GM19395 (cell line): Measurements from ENCODE around the gene MACF1.

Source experiments
- ATAC-seq: cut with Tn5 transposase; IDR thresholded peaks from one replicate; pipeline ENCODE4 v1.9.1; 2021; ENCODE audit warnings: mild to moderate bottlenecking, moderate library complexity; ENCODE audit not compliant: unreplicated experiment

The MACF1 gene

GRCh38 chr1:39288735-39289465, 84.4 kb downstream of the MACF1 start:
- no peak for ATAC-seq

DNA sequence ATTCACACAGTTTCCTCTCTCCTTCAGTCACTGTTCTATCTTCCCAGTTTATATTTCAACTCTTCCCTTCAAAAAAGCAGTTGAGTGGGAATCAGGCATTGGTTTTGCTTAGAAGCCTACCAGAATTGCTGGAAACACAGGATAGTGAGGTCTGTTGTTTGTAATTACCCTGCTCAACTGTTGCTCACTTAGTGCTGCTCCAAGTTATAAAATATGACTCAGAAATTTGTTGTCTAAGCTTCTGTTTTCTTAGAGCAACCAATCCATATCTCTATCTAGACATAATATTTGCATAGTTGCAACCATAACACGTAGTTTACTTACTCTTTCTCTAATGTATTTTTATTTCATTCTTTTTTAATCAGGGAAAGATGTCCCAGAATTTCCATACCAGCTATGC, 87.9 kb downstream of the MACF1 start:
- no peak for ATAC-seq

DNA sequence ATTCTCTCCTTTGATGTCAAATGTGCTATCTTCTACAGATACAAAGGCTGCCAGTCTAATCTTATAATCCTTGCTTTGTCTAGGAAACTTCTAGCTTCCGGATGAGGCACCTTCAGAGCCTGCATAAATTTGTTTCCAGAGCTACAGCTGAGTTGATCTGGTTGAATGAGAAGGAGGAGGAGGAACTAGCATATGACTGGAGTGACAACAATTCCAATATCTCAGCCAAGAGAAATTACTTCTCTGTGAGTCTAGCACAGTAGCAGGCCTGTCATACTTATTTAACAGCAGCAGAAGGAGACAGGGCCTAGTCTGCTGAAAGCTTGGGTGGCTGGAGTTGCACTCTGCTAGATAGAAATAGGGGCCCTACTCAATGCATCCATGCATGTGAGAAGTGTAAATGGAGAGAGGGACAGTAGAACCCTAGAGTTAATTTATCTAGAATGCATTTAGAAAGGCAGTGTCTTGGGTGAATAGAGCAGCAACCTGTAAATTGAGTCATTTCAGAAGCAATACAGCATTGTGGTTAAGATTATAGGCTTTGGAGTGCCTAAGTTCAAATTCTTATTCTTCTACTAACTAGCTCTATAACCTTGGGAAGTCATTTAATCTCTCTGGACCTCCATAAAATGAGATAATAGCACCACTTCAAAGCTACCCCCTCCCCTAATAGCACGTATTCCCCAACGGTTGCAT, 89.0 kb downstream of the MACF1 start:
- ATAC-seq = no peak

- no peak for ATAC-seq
Observed at GRCh38 chr1:39294531-39294930, 90.0 kb downstream of the MACF1 start.

GRCh38 chr1:39295901-39296300, 91.4 kb downstream of the MACF1 start:
- ATAC-seq = no peak

DNA sequence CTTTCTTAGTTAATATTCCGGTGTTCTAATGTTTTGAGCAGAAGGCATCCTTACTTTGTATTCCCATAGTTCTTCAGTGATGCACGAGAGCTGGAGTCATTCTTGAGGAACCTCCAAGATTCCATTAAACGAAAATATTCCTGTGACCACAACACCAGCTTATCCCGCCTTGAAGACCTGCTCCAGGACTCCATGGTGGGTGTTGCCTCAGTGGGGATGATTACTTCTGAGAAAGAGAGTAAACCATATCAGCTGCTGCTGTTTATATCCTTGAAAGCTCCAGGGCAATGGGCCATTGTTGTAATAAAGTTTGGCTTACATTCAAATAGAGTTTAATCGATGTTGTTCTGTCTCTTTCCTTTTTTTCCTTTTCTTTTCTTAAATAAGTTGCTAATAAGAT, 93.1 kb downstream of the MACF1 start:
- no peak for ATAC-seq

- ATAC-seq = no peak
Observed at GRCh38 chr1:39301606-39302005, 97.1 kb downstream of the MACF1 start.

DNA sequence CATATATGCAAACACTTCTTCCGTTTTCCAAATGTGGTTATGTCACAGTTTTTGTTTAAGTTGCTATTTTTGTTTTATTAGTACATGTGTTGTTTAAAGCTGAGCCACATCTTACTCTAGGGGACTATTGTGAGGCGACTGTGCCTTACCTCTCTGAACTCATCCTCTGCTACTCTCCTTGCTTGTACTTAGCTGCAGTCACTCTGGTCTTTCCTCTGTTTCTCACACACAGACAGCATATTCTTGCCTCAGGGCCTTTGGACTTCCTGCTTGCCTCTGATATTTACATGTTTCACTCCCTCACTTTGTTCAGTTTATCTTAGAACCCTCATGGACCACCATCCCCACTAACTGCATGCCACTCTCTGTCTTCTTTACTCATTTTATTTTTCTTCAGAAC, 101.1 kb downstream of the MACF1 start:
- ATAC-seq = no peak

DNA sequence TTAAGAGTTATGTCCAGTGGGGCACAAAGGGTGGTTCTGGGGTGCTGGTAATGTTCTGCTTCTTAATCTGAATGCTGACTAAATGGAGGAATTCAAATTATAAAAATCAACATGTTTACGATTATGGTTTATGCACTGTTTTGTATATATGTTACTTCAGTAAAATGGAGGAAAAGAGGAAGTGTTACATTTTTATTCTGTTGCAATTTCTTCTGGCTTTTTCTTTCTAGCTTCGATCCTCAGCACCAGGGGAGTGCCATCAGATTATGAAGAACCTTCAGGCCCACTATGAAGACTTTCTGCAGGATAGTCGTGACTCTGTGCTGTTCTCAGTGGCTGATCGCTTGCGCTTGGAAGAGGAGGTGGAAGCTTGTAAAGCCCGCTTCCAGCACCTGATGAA, 105.5 kb downstream of the MACF1 start:
- ATAC-seq = no peak

DNA sequence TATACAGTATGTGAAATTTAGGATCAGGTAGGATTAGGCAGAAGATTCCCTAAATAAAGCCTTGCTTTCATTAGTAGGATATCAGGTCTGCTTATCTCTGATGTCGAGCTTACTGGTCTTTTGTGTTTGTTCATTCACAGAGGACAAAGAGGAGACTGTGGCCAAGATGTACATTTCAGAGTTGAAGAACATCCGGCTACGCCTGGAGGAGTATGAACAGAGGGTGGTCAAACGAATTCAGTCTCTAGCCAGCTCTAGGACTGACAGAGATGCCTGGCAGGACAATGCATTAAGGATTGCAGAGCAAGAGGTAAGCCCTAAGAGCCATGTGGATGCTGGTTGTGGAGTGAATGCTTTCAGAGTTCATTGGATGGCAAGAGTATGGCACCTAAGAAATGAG, 106.2 kb downstream of the MACF1 start:
- no peak for ATAC-seq

DNA sequence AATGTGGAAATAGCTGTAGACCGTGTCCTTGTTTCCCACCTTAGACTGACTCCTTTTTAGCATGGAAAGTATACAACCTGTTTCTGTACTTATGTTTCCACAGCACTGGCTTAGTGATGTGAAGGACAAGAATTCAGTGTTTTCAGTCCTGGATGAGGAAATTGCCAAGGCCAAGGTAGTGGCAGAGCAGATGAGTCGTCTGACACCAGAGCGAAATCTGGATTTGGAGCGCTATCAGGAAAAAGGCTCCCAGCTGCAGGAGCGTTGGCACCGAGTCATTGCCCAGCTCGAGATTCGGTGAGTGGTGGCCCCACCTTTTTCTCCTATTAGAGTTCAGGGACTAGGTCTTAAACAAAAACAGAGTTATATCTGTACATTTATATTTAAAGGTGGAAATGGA, 112.6 kb downstream of the MACF1 start:
- ATAC-seq = no peak

- ATAC-seq = no peak
Observed at GRCh38 chr1:39317910-39318633, 113.6 kb downstream of the MACF1 start.

DNA sequence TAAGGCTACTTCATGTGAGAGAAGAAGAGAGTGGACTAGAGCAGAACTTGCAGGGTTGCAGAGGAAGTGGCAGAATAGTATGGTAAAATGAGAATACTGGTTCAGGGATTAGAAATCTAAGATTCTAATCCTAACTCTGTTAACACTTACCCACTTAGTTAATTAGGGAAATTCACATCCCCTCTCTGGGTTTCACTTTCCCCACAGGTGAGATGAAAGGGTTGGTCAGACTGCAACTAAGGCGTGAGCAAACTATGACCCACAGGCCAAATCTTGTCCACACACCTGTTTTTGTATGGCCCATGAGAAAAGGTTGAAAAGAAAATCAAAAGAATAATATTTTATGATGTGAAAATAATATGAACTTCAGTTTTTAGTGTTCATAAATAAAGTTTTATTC, 117.5 kb downstream of the MACF1 start:
- ATAC-seq = no peak

- ATAC-seq = no peak
Observed at GRCh38 chr1:39322431-39322830, 117.9 kb downstream of the MACF1 start.

- ATAC-seq = no peak
Observed at GRCh38 chr1:39324888-39325287, 120.4 kb downstream of the MACF1 start.

GRCh38 chr1:39326836-39327235, 122.3 kb downstream of the MACF1 start:
- ATAC-seq = no peak

- no peak for ATAC-seq
Observed at GRCh38 chr1:39328095-39328494, 123.6 kb downstream of the MACF1 start.

DNA sequence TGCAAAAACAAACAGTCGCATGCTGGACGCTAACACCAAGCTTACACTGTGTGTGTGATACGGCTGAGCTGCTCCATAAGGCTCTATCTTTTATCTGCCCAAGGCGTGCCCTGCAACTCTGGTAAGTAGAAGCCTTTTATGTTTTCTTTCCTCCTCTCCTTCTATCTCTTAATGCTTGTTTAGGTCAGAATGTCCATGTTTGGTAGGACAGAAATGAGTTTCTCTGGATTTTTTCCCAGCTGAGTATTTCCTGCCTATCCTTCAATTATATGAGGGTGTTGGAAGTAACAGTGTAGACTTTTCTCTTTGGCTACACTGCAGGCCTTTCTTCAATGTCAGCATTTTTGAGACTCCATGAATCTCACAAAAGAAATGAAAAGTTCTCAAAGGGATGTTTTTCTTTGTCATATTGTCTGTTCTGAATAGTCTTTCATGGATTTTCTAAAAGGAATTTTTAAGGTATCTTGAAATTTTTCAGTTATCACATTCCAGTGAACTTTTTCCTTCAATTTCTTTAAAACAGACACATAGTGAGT, 124.2 kb downstream of the MACF1 start:
- ATAC-seq = no peak

DNA sequence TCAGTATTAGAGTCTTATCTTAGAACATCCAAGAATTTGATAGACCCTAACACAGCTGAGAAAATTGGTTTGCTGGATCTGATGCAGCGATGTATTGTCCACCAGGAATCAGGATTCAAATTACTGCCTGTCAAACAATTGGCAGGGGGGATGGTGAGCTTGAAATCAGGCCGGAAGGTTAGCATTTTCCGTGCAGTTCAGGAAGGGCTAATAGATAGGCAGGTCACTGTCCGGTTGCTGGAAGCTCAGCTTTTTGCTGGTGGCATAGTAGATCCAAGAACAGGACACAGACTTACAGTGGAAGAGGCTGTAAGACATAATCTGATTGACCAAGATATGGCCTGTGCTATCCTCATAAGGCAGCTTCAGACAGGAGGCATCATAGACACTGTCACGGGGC, 127.2 kb downstream of the MACF1 start:
- ATAC-seq = no peak

- no peak for ATAC-seq
Observed at GRCh38 chr1:39332291-39332690, 127.8 kb downstream of the MACF1 start.

DNA sequence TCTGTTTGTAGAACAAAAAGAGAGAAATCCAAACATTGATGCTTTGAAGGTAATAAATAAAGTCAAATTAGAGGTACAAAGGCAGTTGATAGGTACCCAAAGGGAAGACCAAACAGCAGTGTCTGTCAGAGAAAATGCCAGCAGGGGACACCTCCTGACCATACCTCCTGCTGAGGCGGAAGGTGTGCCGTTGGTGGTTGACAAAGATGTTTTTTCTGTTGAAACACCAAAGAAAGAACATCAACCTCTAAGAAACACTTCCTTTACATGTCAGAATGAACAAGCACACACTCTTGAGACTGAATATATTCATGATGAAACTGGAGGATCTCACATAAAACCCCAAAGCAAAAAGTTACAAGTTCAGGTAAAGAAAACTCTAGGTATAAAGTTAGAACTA, 128.3 kb downstream of the MACF1 start:
- ATAC-seq = no peak

DNA sequence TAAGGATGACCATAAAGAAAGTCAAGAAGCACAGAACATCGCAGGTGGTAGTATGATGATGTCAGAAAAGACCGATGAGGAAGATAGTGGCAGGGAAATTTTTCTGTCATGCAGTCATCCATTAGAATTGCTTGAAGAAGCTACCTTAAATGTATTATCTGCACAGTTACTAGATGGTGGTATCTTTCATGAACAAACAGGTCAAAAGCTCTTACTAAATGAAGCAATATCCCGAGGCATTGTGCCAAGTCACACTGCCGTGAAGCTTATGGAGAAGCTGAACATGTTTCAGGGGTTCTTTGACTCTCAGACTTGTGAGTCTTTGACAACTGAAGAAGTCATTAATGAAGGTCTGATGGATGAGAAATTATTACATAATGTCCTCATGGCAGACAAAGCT, 128.8 kb downstream of the MACF1 start:
- ATAC-seq = no peak
